SU-DHL-6 (cell line): ENCODE data around the gene ADA.

Experiments used
- H2AFZ ChIP-seq: fragments of 200-600 bp; sonication (generic); 2 replicates; pipeline ENCODE4 v1.6.1; 2014; ENCODE audit warnings: low read depth, mild to moderate bottlenecking, moderate library complexity, mixed read lengths, antibody characterized with exemption, low read length; ENCODE audit not compliant: severe bottlenecking
- H3F3A ChIP-seq: fragments of 200-600 bp; shearing (Covaris generic); 2 replicates; pipeline ENCODE4 v1.6.0; 2016; ENCODE audit warnings: antibody characterized with exemption, mild to moderate bottlenecking; ENCODE audit not compliant: insufficient read depth
- H3K27ac ChIP-seq: fragments of 200-600 bp; sonication (generic); 2 replicates; pipeline ENCODE4 v1.5.1; 2016; ENCODE audit warnings: low read depth, mild to moderate bottlenecking, low read length, moderate library complexity, mixed read lengths
- H3K27me3 ChIP-seq: fragments of 200-600 bp; sonication (generic), shearing (Covaris generic); 2 replicates; pipeline ENCODE4 v1.6.0; 2014; ENCODE audit warnings: mild to moderate bottlenecking, low read length
- H3K36me3 ChIP-seq: fragments of 200-600 bp; sonication (generic); 2 replicates; pipeline ENCODE4 v1.6.1; 2014; ENCODE audit warnings: mild to moderate bottlenecking, low read length, mixed read lengths
- H3K4me2 ChIP-seq: fragments of 300-600, 200-600 bp; shearing (Covaris generic), sonication (generic); 2 replicates; pipeline ENCODE4 v1.6.0; 2014; ENCODE audit warnings: low read length, low read depth, mild to moderate bottlenecking; ENCODE audit not compliant: poor library complexity, severe bottlenecking
- H3K4me3 ChIP-seq: fragments of 200-600 bp; sonication (generic); 2 replicates; pipeline ENCODE4 v1.5.1; 2014; ENCODE audit warnings: antibody characterized with exemption, low read length, mild to moderate bottlenecking, mixed read lengths; ENCODE audit not compliant: insufficient read depth, poor library complexity, severe bottlenecking
- H3K79me2 ChIP-seq: fragments of 200-600 bp; sonication (generic); 2 replicates; pipeline ENCODE4 v1.6.1; 2014; ENCODE audit warnings: mild to moderate bottlenecking, low read length, moderate library complexity; ENCODE audit not compliant: insufficient read depth
- H3K9ac ChIP-seq: fragments of 200-600 bp; sonication (generic); 2 replicates; pipeline ENCODE4 v1.7.0; 2014; ENCODE audit warnings: mild to moderate bottlenecking, low read length
- H3K9me2 ChIP-seq: fragments of 200-600 bp; sonication (generic); replicated peaks from 2 replicates; pipeline ENCODE4 v1.6.1; 2014; ENCODE audit warnings: low read length; ENCODE audit not compliant: insufficient read depth
- H3K9me3 ChIP-seq: fragments of 200-600 bp; sonication (generic); 2 replicates; pipeline ENCODE4 v1.6.1; 2014; ENCODE audit warnings: low read length, mixed read lengths; ENCODE audit not compliant: insufficient read depth
- H4K20me1 ChIP-seq: fragments of 200-600 bp; sonication (generic); 2 replicates; pipeline ENCODE4 v1.6.1; 2014; ENCODE audit warnings: low read depth, mild to moderate bottlenecking, antibody characterized with exemption, low read length, moderate library complexity, mixed read lengths
- CTCF ChIP-seq: fragments of 200-600 bp; sonication (generic); IDR thresholded peaks from one replicate; pipeline ENCODE4 v1.5.1; 2017; ENCODE audit warnings: antibody characterized with exemption, mild to moderate bottlenecking, low read length, moderate library complexity; ENCODE audit not compliant: insufficient read depth, poor library complexity, severe bottlenecking
- EZH2phosphoT487 ChIP-seq: fragments of 200-600 bp; sonication (generic), shearing (Covaris generic); conservative IDR thresholded peaks from 2 replicates; pipeline ENCODE4 v1.6.1; 2018; ENCODE audit warnings: mild to moderate bottlenecking, antibody characterized with exemption, low read length, moderate library complexity, mixed read lengths

ADA gene

GRCh38 chr20:44633872-44634600 is 17.5 kb downstream of the ADA start:
- H3K4me2 ChIP-seq, result no peak overlapping the region
- H4K20me1 ChIP-seq, result no peaks in the 10 kb centered on the region
- H3K9ac ChIP-seq, result no peak overlapping the region
- H2AFZ ChIP-seq, result no peak overlapping the region
- no peaks in the 10 kb centered on the region for H3K79me2 ChIP-seq
- H3K4me3 ChIP-seq, result no peak overlapping the region
- no peaks in the 10 kb centered on the region for H3K9me3 ChIP-seq
- no peaks in the 10 kb centered on the region for H3K36me3 ChIP-seq
- TF ChIP-seq CTCF, result no peak
- no peak for TF ChIP-seq EZH2phosphoT487
- H3K9me2 ChIP-seq, result no peaks in the 10 kb centered on the region
- H3K27ac ChIP-seq, result no peak overlapping the region
- H3K27me3 ChIP-seq, result no peaks in the 10 kb centered on the region
- H3F3A ChIP-seq, result no peaks in the 10 kb centered on the region

- no peak overlapping the region for H3K27ac ChIP-seq
- TF ChIP-seq EZH2phosphoT487 (no peak), CTCF (no peak)
- H3K79me2 ChIP-seq, result no peaks in the 10 kb centered on the region
- H3K9ac ChIP-seq, result no peak overlapping the region
- no peaks in the 10 kb centered on the region for H3K9me3 ChIP-seq
- no peaks in the 10 kb centered on the region for H4K20me1 ChIP-seq
- no peaks in the 10 kb centered on the region for H3F3A ChIP-seq
- H3K9me2 ChIP-seq, result no peaks in the 10 kb centered on the region
- H2AFZ ChIP-seq, result no peak overlapping the region
- H3K4me3 ChIP-seq, result no peak overlapping the region
- no peaks in the 10 kb centered on the region for H3K36me3 ChIP-seq
- no peak overlapping the region for H3K4me2 ChIP-seq
- H3K27me3 ChIP-seq, result no peaks in the 10 kb centered on the region
These were observed 18.2 kb downstream of the ADA start for GRCh38 chr20:44633187-44633810.

GRCh38 chr20:44632103-44632752 is 19.3 kb downstream of the ADA start:
- Histone ChIP-seq H3K79me2 (no peaks in the 10 kb centered on the region), H3K4me2 (no peak overlapping the region), H2AFZ (no peak overlapping the region), H3K36me3 (no peaks in the 10 kb centered on the region), H3K27ac (no peak overlapping the region), H3K9me2 (no peaks in the 10 kb centered on the region), H4K20me1 (no peaks in the 10 kb centered on the region), H3K9me3 (no peaks in the 10 kb centered on the region), H3K4me3 (no peak overlapping the region), H3K9ac (no peak overlapping the region), H3K27me3 (no peaks in the 10 kb centered on the region), H3F3A (no peaks in the 10 kb centered on the region)
- TF ChIP-seq EZH2phosphoT487 (no peak), CTCF (no peak)
